ENCODE data around the gene ENGASE. TPM values are rescaled to one million over a fixed set of nuclear protein-coding genes. Genes with fewer than 3 reads are reported as not detected.

The ENGASE gene
- polyA plus RNA-seq, 1 of the 3 experiments (the other 2 are of a cell fraction): 30.1 TPM

DNA sequence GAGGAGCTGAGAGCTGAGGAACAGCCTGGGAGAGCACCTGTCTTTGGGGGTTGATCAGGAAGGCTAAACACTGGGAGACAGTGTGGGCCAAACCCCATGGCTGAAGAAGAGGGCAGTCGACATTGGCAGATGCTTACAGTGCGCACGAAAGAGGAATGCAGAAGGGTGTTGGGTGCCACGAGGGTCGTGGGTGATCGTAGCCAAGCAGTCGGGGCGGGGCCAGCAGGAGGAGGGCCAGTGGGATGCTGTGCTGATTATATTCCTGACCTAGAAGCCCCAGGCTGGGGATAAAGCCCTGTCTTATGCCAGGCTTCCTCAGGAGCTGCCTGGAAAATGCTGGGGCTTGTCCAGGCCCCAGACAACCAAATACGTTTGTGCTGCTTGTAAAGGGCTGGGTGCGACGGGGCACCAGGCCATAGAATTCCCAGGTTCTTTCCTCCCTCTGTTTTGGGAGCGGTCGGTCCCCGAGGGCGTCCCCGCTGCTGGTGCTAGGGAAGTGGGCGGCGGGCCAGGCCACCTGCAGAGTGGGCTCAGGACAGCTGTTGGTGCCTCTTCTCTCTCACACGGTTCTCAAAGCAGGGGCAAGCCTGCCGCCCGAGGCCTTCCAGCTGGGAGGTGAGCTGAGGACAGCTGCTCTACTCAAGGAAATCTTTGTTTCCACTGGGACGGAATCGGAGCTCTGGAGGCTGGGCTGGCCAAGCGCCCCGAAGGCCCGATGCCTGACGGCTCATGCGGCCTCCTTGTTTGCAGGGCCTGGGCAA lies 40.7 kb upstream of the ENGASE start:
- no peak overlapping the region for H3K4me3 ChIP-seq (ENCODE audit: low read depth in 2 of 2, low read length in 1 of 2)
- ChIA-PET POLR2A (interaction anchor here (1.4 kb wide), 1 partner anchor 40 kb away, joined by 4 read pairs; the partner anchor contains the start of gene ENGASE), CTCF (interaction anchor here (0.7 to 22.0 kb wide), 18 partner anchors 5 to 368 kb away, joined by 3 to 405 read pairs (median 4); partner anchors contain the start of gene ENGASE)
- peaks cover 10 to 21% of the 10 kb centered on the region in 2 experiments; a peak in 3 of 4 replicates for H3K4me1 ChIP-seq (ENCODE audit: control insufficient read depth in 1 of 2, insufficient read depth in 2 of 2, low read depth in 1 of 2, low read length in 1 of 2)
- H3K27ac ChIP-seq (ENCODE audit: low read depth in 2 of 2, low read length in 1 of 2): no peak overlapping the region
- H3K36me3 ChIP-seq (replicated peaks in 1 of 2; ENCODE audit: control insufficient read depth in 1 of 2, insufficient read depth in 2 of 2, low read length in 1 of 2): no peaks in the 10 kb centered on the region
- no peak for TF ChIP-seq SMC3 (IDR thresholded peaks at IDR 0.05; ENCODE audit: low read depth, low read length)
- TF ChIP-seq EZH2phosphoT487 (IDR thresholded peaks at IDR 0.05; ENCODE audit: borderline replicate concordance, low read depth): no peak
- no peak for TF ChIP-seq NFIC (IDR thresholded peaks at IDR 0.05; ENCODE audit: borderline replicate concordance)
- no peak for TF ChIP-seq MEF2A (IDR thresholded peaks at IDR 0.05; ENCODE audit: borderline replicate concordance, low read depth)
- no peak for TF ChIP-seq TCF12 (IDR thresholded peaks at IDR 0.05)
- no peak for TF ChIP-seq CHD2 (IDR thresholded peaks at IDR 0.05; ENCODE audit: low read length, partially characterized antibody)
- no peak for TF ChIP-seq RFX5 (IDR thresholded peaks at IDR 0.05; ENCODE audit: low read length)
- peak in 1 of 2 experiments; percentile 37; a peak in 1 of 4 replicates for TF ChIP-seq EP300 (IDR thresholded peaks at IDR 0.05; ENCODE audit: borderline replicate concordance in 1 of 2, low read depth in 1 of 2, low read length in 1 of 2)
- no peaks in the 10 kb centered on the region for H3K79me2 ChIP-seq (ENCODE audit: insufficient read depth)
- no peak overlapping the region for H3K9ac ChIP-seq
- peak; percentile 52 for DNase-seq
- 89% methylated on average over 25 of the region's 28 CpGs for WGBS (ENCODE audit: low lambda C conversion rate)
- no peaks in the 10 kb centered on the region for H3K27me3 ChIP-seq (ENCODE audit: insufficient read depth)
- H4K20me1 ChIP-seq (ENCODE audit: insufficient read depth): no peaks in the 10 kb centered on the region
- no peak overlapping the region for H3K4me2 ChIP-seq
- no peak overlapping the region for H2AFZ ChIP-seq (ENCODE audit: low read depth)
- H3K9me3 ChIP-seq: no peaks in the 10 kb centered on the region
- peaks cover 3% of the 10 kb centered on the region for H3F3A ChIP-seq (replicated peaks; ENCODE audit: insufficient read depth)
- no peaks in the 10 kb centered on the region for H3K9me2 ChIP-seq

GRCh38 chr17:79034931-79035485 lies 39.6 kb upstream of the ENGASE start:
- Histone ChIP-seq H3K9me3 (no peaks in the 10 kb centered on the region), H3F3A (replicated peaks; ENCODE audit: insufficient read depth) (peaks cover 3% of the 10 kb centered on the region), H3K4me2 (no peak overlapping the region), H3K4me3 (ENCODE audit: low read depth in 2 of 2, low read length in 1 of 2) (no peak overlapping the region), H3K4me1 (ENCODE audit: control insufficient read depth in 1 of 2, insufficient read depth in 2 of 2, low read depth in 1 of 2, low read length in 1 of 2) (peaks cover 10 to 16% of the 10 kb centered on the region in 2 experiments; a peak in 3 of 4 replicates), H3K27me3 (ENCODE audit: insufficient read depth) (no peaks in the 10 kb centered on the region), H3K36me3 (replicated peaks in 1 of 2; ENCODE audit: control insufficient read depth in 1 of 2, insufficient read depth in 2 of 2, low read length in 1 of 2) (no peaks in the 10 kb centered on the region), H3K27ac (ENCODE audit: low read depth in 2 of 2, low read length in 1 of 2) (no peak overlapping the region), H4K20me1 (ENCODE audit: insufficient read depth) (no peaks in the 10 kb centered on the region), H2AFZ (ENCODE audit: low read depth) (no peak overlapping the region), H3K9me2 (no peaks in the 10 kb centered on the region), H3K79me2 (ENCODE audit: insufficient read depth) (no peaks in the 10 kb centered on the region), H3K9ac (no peak overlapping the region)
- 86% methylated on average over 8 of the region's 8 CpGs for WGBS (ENCODE audit: low lambda C conversion rate)
- CTCF ChIA-PET: interaction anchor here (0.7 to 22.0 kb wide), 12 partner anchors 5 to 366 kb away, joined by 3 to 405 read pairs (median 6); no protein-coding TSS in a partner anchor
- no peak for DNase-seq
- POLR2A ChIA-PET: interaction anchor here (1.4 kb wide), 1 partner anchor 39 kb away, joined by 4 read pairs; the partner anchor contains the start of gene ENGASE
- no peak for TF ChIP-seq REST (IDR thresholded peaks at IDR 0.05; ENCODE audit: low read depth, low read length)
- TF ChIP-seq POLR2AphosphoS5 (IDR thresholded peaks at IDR 0.05; ENCODE audit: low read depth, low read length): no peak
- TF ChIP-seq, protein P1, sequence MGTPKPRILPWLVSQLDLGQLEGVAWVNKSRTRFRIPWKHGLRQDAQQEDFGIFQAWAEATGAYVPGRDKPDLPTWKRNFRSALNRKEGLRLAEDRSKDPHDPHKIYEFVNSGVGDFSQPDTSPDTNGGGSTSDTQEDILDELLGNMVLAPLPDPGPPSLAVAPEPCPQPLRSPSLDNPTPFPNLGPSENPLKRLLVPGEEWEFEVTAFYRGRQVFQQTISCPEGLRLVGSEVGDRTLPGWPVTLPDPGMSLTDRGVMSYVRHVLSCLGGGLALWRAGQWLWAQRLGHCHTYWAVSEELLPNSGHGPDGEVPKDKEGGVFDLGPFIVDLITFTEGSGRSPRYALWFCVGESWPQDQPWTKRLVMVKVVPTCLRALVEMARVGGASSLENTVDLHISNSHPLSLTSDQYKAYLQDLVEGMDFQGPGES (IDR thresholded peaks at IDR 0.05; ENCODE audit: low read depth, low read length): no peak
- TF ChIP-seq FOXM1 (IDR thresholded peaks at IDR 0.05; ENCODE audit: low read depth): no peak
